Liver (tissue), 3 donors: ENCODE data around the gene TLR5.

Experiments
- GABPA ChIP-seq, 2 donors: IDR thresholded peaks in 1 of 2; conservative IDR thresholded peaks in 1 of 2; 2 replicates each; pipeline ENCODE4 v1.6.1; 2016; ENCODE audit warnings: antibody characterized with exemption in 2 of 2, mild to moderate bottlenecking in 1 of 2, moderate library complexity in 1 of 2
- TAF1 ChIP-seq: conservative IDR thresholded peaks from 2 replicates; pipeline ENCODE4 v1.6.1; 2016; ENCODE audit warnings: antibody characterized with exemption, mild to moderate bottlenecking
- TF ChIP-seq, protein P1 (sequence below): fragments of 150-350 bp; IDR thresholded peaks from 2 replicates; pipeline ENCODE4 v1.5.1; 2017; ENCODE audit warnings: improper control_type of control experiment, low read depth, low read length; ENCODE audit not compliant: missing input control
- TF ChIP-seq, protein P2 (sequence below): IDR thresholded peaks from 2 replicates; pipeline ENCODE4 v1.6.1; 2016; ENCODE audit warnings: antibody characterized with exemption, mild to moderate bottlenecking
- donor health status: healthy.
- donor health status: healthy.

DNA sequence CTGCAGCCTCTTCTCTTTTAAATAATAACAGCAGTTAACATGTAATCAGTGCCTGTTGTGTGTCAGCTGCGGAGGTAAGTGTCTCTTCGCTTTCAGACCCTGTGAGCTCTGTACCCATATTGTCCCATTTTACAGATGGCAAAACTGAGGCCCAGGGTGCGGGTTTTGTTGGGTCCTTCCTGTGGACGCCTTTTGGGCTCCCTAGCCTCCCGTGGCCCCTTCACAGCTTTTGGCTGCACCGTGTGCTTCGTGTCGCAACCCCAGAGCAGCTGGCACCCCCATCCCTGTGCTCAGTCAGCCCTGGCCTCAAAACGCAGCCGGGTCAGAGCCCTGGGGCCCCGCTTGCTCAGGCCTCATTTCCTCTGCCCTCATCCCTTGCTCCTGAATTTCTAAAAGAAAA lies 53.8 kb downstream of the TLR5 start:
- TF ChIP-seq, protein P1, sequence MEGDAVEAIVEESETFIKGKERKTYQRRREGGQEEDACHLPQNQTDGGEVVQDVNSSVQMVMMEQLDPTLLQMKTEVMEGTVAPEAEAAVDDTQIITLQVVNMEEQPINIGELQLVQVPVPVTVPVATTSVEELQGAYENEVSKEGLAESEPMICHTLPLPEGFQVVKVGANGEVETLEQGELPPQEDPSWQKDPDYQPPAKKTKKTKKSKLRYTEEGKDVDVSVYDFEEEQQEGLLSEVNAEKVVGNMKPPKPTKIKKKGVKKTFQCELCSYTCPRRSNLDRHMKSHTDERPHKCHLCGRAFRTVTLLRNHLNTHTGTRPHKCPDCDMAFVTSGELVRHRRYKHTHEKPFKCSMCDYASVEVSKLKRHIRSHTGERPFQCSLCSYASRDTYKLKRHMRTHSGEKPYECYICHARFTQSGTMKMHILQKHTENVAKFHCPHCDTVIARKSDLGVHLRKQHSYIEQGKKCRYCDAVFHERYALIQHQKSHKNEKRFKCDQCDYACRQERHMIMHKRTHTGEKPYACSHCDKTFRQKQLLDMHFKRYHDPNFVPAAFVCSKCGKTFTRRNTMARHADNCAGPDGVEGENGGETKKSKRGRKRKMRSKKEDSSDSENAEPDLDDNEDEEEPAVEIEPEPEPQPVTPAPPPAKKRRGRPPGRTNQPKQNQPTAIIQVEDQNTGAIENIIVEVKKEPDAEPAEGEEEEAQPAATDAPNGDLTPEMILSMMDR: no peak
- no peak for TF ChIP-seq TAF1
- TF ChIP-seq, protein P2, sequence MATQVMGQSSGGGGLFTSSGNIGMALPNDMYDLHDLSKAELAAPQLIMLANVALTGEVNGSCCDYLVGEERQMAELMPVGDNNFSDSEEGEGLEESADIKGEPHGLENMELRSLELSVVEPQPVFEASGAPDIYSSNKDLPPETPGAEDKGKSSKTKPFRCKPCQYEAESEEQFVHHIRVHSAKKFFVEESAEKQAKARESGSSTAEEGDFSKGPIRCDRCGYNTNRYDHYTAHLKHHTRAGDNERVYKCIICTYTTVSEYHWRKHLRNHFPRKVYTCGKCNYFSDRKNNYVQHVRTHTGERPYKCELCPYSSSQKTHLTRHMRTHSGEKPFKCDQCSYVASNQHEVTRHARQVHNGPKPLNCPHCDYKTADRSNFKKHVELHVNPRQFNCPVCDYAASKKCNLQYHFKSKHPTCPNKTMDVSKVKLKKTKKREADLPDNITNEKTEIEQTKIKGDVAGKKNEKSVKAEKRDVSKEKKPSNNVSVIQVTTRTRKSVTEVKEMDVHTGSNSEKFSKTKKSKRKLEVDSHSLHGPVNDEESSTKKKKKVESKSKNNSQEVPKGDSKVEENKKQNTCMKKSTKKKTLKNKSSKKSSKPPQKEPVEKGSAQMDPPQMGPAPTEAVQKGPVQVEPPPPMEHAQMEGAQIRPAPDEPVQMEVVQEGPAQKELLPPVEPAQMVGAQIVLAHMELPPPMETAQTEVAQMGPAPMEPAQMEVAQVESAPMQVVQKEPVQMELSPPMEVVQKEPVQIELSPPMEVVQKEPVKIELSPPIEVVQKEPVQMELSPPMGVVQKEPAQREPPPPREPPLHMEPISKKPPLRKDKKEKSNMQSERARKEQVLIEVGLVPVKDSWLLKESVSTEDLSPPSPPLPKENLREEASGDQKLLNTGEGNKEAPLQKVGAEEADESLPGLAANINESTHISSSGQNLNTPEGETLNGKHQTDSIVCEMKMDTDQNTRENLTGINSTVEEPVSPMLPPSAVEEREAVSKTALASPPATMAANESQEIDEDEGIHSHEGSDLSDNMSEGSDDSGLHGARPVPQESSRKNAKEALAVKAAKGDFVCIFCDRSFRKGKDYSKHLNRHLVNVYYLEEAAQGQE: no peak
- no peak for TF ChIP-seq GABPA (IDR thresholded peaks at IDR 0.05 in 1 of 2, conservative IDR thresholded peaks at IDR 0.05 in 1 of 2)
